ENCODE measurements around the gene RANBP2. TPM values are rescaled to one million over a fixed set of nuclear protein-coding genes. Genes with fewer than 3 reads are reported as not detected.

The RANBP2 gene
- total RNA-seq, 1 experiment from 2014 or later: 69.5 TPM

GRCh38 chr2:108820482-108820881 lies 101.2 kb downstream of the RANBP2 start (continued):
- TF ChIP-seq REST (IDR thresholded peaks at IDR 0.05; ENCODE audit: low read depth): no peak
- TF ChIP-seq TCF7L2 (IDR thresholded peaks at IDR 0.05; ENCODE audit: borderline replicate concordance, extremely low read depth, insufficient read depth, insufficient read length): no peak
- no peak for TF ChIP-seq ELF1 (IDR thresholded peaks at IDR 0.05; ENCODE audit: borderline replicate concordance, low read depth)
- TF ChIP-seq JUND (IDR thresholded peaks at IDR 0.05): no peak
- no peak for TF ChIP-seq YY1 (IDR thresholded peaks at IDR 0.05; ENCODE audit: extremely low read depth, insufficient replicate concordance, low read depth, low read length)

GRCh38 chr2:108823286-108823685 lies 104.0 kb downstream of the RANBP2 start:
- no peak overlapping the region for H3K4me2 ChIP-seq (ENCODE audit: low read length)
- H3K36me3 ChIP-seq (ENCODE audit: control insufficient read depth in 1 of 2, insufficient read depth in 2 of 2, low read length in 2 of 2): peaks cover 0 to 14% of the 10 kb centered on the region in 2 experiments; a peak in 1 of 4 replicates
- H3K9me2 ChIP-seq (ENCODE audit: insufficient read depth): no peaks in the 10 kb centered on the region
- H3K79me2 ChIP-seq (ENCODE audit: insufficient read depth, low read length): no peaks in the 10 kb centered on the region
- no peak for TF ChIP-seq JUND (IDR thresholded peaks at IDR 0.05)
- no peak for TF ChIP-seq SIN3A (IDR thresholded peaks at IDR 0.05; ENCODE audit: low read depth)
- TF ChIP-seq RAD21 (IDR thresholded peaks at IDR 0.05; ENCODE audit: low read depth): no peak
- no peak for TF ChIP-seq EGR1 (IDR thresholded peaks at IDR 0.05; ENCODE audit: low read depth)
- no peak for TF ChIP-seq POLR2AphosphoS5 (IDR thresholded peaks at IDR 0.05; ENCODE audit: low read depth, low read length)
- no peak for TF ChIP-seq TCF7L2 (IDR thresholded peaks at IDR 0.05; ENCODE audit: borderline replicate concordance, extremely low read depth, insufficient read depth, insufficient read length)
- no peak for TF ChIP-seq CEBPB (IDR thresholded peaks at IDR 0.05; ENCODE audit: low read depth)
- TF ChIP-seq ATF3 (IDR thresholded peaks at IDR 0.05): no peak
- DNase-seq (ENCODE audit: low read depth, low spot score) (no peak), ATAC-seq (no peak)
- peaks cover 3 to 4% of the 10 kb centered on the region in 2 experiments; a peak in 1 of 4 replicates for H3K9me3 ChIP-seq (ENCODE audit: control insufficient read depth in 1 of 2, insufficient read depth in 1 of 2, low read depth in 1 of 2, low read length in 2 of 2)
- no peak overlapping the region for H3K9ac ChIP-seq (ENCODE audit: low read length)
- H3K27me3 ChIP-seq (ENCODE audit: insufficient read depth, low read length): no peaks in the 10 kb centered on the region
- H4K20me1 ChIP-seq (ENCODE audit: insufficient read depth): no peaks in the 10 kb centered on the region
- RAD21 ChIA-PET (ENCODE audit: low non-redundant PET in 1 of 2, low total read pairs in 2 of 2, uncharacterized antibody in 2 of 2, unreplicated experiment in 2 of 2): no interaction called here
- POLR2A ChIA-PET: no interaction called here
- no peaks in the 10 kb centered on the region for H3K4me1 ChIP-seq (ENCODE audit: control insufficient read depth in 1 of 2, insufficient read depth in 2 of 2, low read length in 2 of 2)
- H3K27ac ChIP-seq (ENCODE audit: low read depth, low read length): no peak overlapping the region
- CTCF ChIA-PET: no interaction called here
- BruUV-seq (replicated peaks): no TSS peak
- H3K4me3 ChIP-seq (replicated peaks in 1 of 2; ENCODE audit: low read depth in 1 of 2, low read length in 2 of 2): no peak overlapping the region
- intact Hi-C loops (cut with micrococcal nuclease): no loop called here
- no peak overlapping the region for H2AFZ ChIP-seq (ENCODE audit: low read depth, low read length, poor library complexity, severe bottlenecking)
